ENCODE measurements around the gene PGLYRP2. TPM values are rescaled to one million over a fixed set of nuclear protein-coding genes. Genes with fewer than 3 reads are reported as not detected.

The PGLYRP2 gene
- total RNA-seq, 1 donor from 2014 or later: not detected

- DNase-seq (no peak), ATAC-seq (no peak)
- peak overlapping the region; percentile 45 for H3K4me3 ChIP-seq
- H3K27me3 ChIP-seq (ENCODE audit: low read depth): peaks cover 35% of the 10 kb centered on the region
- intact Hi-C loops (cut with DNase I): no loop called here
- no peak overlapping the region for H3K27ac ChIP-seq
- H3K4me1 ChIP-seq: peaks cover 22% of the 10 kb centered on the region
- no peaks in the 10 kb centered on the region for H3K36me3 ChIP-seq
- no peak for TF ChIP-seq CTCF (IDR thresholded peaks at IDR 0.05)
- H3K9me3 ChIP-seq: no peaks in the 10 kb centered on the region
Observed at GRCh38 chr19:15468675-15469512, 10.4 kb downstream of the PGLYRP2 start.

- Histone ChIP-seq H3K27me3 (ENCODE audit: low read depth) (peaks cover 40% of the 10 kb centered on the region), H3K9me3 (no peaks in the 10 kb centered on the region), H3K27ac (no peak overlapping the region), H3K4me3 (no peak overlapping the region), H3K36me3 (no peaks in the 10 kb centered on the region), H3K4me1 (peaks cover 22% of the 10 kb centered on the region)
- DNase-seq: no peak
- TF ChIP-seq CTCF (IDR thresholded peaks at IDR 0.05): no peak
- intact Hi-C loops (cut with DNase I): no loop called here
- no peak for ATAC-seq
Observed at GRCh38 chr19:15467734-15468214, 11.5 kb downstream of the PGLYRP2 start.

GRCh38 chr19:15466851-15467733, 12.2 kb downstream of the PGLYRP2 start:
- Histone ChIP-seq H3K9me3 (no peaks in the 10 kb centered on the region), H3K27me3 (ENCODE audit: low read depth) (peaks cover 37% of the 10 kb centered on the region), H3K27ac (no peak overlapping the region), H3K4me1 (peaks cover 22% of the 10 kb centered on the region), H3K36me3 (no peaks in the 10 kb centered on the region), H3K4me3 (no peak overlapping the region)
- intact Hi-C loops (cut with DNase I): no loop called here
- no peak for TF ChIP-seq CTCF (IDR thresholded peaks at IDR 0.05)
- DNase-seq (no peak), ATAC-seq (no peak)

GRCh38 chr19:15464394-15465385, 14.6 kb downstream of the PGLYRP2 start, which contains the start of gene RASAL3:
TSS of gene RASAL3 (minus strand) at chr19:15464544. CDS start at chr19:15464358, 186 bp downstream.
- TF ChIP-seq CTCF (IDR thresholded peaks at IDR 0.05): no peak
- ATAC-seq (peak; percentile 69 to 75), DNase-seq (peak; percentile 59)
- no peaks in the 10 kb centered on the region for H3K36me3 ChIP-seq
- H3K9me3 ChIP-seq: no peaks in the 10 kb centered on the region
- peaks cover 18% of the 10 kb centered on the region for H3K4me1 ChIP-seq
- intact Hi-C loops (cut with DNase I): no loop called here
- peaks cover 18% of the 10 kb centered on the region for H3K27me3 ChIP-seq (ENCODE audit: low read depth)
- peak within 1 kb of the TSS; percentile 80 for H3K27ac ChIP-seq
- peak within 1 kb of the TSS; percentile 54 for H3K4me3 ChIP-seq

Measured in lower lobe of right lung (tissue), 2 donors.